ENCODE measurements around the gene UBN1.

The UBN1 gene

GRCh38 chr16:4814542-4815173 is 32.6 kb upstream of the UBN1 start:
- no peak for DNase-seq

- no peak for DNase-seq
Measured at GRCh38 chr16:4820652-4821051, 26.6 kb upstream of the UBN1 start.

GRCh38 chr16:4825196-4825595 is 22.1 kb upstream of the UBN1 start:
- no peak for DNase-seq

GRCh38 chr16:4826526-4826925 is 20.8 kb upstream of the UBN1 start:
- DNase-seq = no peak

GRCh38 chr16:4826980-4827379 is 20.3 kb upstream of the UBN1 start:
- no peak for DNase-seq

GRCh38 chr16:4828567-4829321 is 18.5 kb upstream of the UBN1 start:
- DNase-seq = no peak

- no peak for DNase-seq
Measured at GRCh38 chr16:4830408-4830807, 16.9 kb upstream of the UBN1 start.

- DNase-seq = no peak
Measured at GRCh38 chr16:4831616-4832015, 15.7 kb upstream of the UBN1 start.

GRCh38 chr16:4832698-4833343 is 14.5 kb upstream of the UBN1 start:
- DNase-seq = no peak

- no peak for DNase-seq
Measured at GRCh38 chr16:4833584-4833983, 13.7 kb upstream of the UBN1 start.

- no peak for DNase-seq
Measured at GRCh38 chr16:4836727-4837126, 10.6 kb upstream of the UBN1 start.

- DNase-seq = no peak
Measured at GRCh38 chr16:4837733-4838501, 9.4 kb upstream of the UBN1 start.

GRCh38 chr16:4839942-4840341 is 7.3 kb upstream of the UBN1 start:
- no peak for DNase-seq

GRCh38 chr16:4840984-4841383 is 6.3 kb upstream of the UBN1 start:
- DNase-seq = no peak

- DNase-seq = no peak
Measured at GRCh38 chr16:4846503-4846900, 779 bp upstream of the UBN1 start.

- no peak for DNase-seq
Measured at GRCh38 chr16:4847774-4848587, 700 bp downstream of the UBN1 start.

GRCh38 chr16:4850211-4850610 is 2.9 kb downstream of the UBN1 start:
- no peak for DNase-seq

GRCh38 chr16:4852221-4852872 is 5.1 kb downstream of the UBN1 start:
- no peak for DNase-seq

- DNase-seq = no peak
Measured at GRCh38 chr16:4855371-4855770, 8.1 kb downstream of the UBN1 start.

- no peak for DNase-seq
Measured at GRCh38 chr16:4855804-4856203, 8.5 kb downstream of the UBN1 start.

GRCh38 chr16:4859190-4859899 is 12.1 kb downstream of the UBN1 start:
- DNase-seq = no peak

- no peak for DNase-seq
Measured at GRCh38 chr16:4859900-4860255, 12.6 kb downstream of the UBN1 start.

Measured in NCI-H1694 treated with DMSO at 0.1 percent for 48 hours (cell line).